ENCODE data around the gene PRKCQ.

Gene PRKCQ

DNA sequence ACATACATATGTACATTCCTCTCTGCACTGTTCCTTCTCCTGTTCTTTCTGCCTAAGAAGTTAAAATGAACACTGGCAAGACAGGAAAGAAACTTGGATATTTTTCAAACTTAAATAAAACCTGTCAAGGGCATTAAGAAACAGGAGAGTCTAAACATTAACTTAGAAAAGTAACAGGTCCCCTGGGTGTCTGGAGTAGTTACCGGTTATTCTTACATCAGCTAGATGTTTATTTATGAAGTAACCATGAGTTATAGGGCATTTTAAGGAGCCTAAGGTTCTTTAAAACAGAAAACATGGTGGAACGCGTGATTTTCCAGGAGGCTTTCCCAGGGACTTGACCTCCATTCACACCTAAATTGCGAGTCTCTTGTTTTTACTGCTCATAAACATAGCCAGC is 148.2 kb downstream of the PRKCQ start:
- Histone ChIP-seq H3K4me1 (peaks cover 0 to 15% (median 12%) of the 10 kb centered on the region in 10 experiments; a peak in 16 of 20 replicates), H4K20me1 (no peaks in the 10 kb centered on the region), H3K27me3 (no peaks in the 10 kb centered on the region)

DNA sequence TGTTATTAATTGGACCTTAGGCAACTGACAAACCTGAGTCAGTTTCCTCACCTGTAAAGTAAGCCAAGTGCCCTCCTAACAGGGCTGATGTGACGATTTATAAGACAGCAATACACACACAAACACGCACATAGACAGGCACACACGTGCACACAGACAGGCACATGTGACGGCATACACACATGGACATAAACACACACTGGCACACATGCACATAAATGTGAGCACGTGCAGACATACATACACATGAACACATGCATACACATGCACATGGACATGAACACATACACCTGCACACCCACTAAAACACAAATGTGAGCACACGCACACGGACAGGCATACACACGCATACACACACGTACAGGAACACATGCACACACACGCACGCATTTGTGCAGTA is 148.9 kb downstream of the PRKCQ start:
- no peaks in the 10 kb centered on the region for H3K27me3 ChIP-seq
- H3K27ac ChIP-seq, result no peak overlapping the region
- H3K9me3 ChIP-seq (replicated peaks in 1 of 11), result no peaks in the 10 kb centered on the region
- H3K4me3 ChIP-seq, result no peak overlapping the region
- no peak overlapping the region for H3K9ac ChIP-seq
- no peak overlapping the region for H3K4me2 ChIP-seq
- peaks cover 0 to 24% (median 11%) of the 10 kb centered on the region in 11 experiments; a peak in 10 of 22 replicates for H3K36me3 ChIP-seq
- H4K20me1 ChIP-seq, result no peaks in the 10 kb centered on the region
- no peak for TF ChIP-seq Cebpa-rat (IDR thresholded peaks at IDR 0.05)
- peaks cover 0 to 15% (median 12%) of the 10 kb centered on the region in 10 experiments; a peak in 16 of 20 replicates for H3K4me1 ChIP-seq

More for the DNA sequence above, 148.2 kb downstream of the PRKCQ start:
- Histone ChIP-seq H3K4me2 (peak overlapping the region in 7 of 11 experiments; percentile 22 to 71 (median 52); a peak in 12 of 22 replicates), H3K9ac (no peak overlapping the region), H3K27ac (peak overlapping the region in 4 of 11 experiments; percentile 5 to 53 (median 22); a peak in 6 of 22 replicates), H3K4me3 (no peak overlapping the region), H3K36me3 (peaks cover 0 to 26% (median 11%) of the 10 kb centered on the region in 11 experiments; a peak in 10 of 22 replicates), H3K9me3 (replicated peaks in 1 of 11) (no peaks in the 10 kb centered on the region)
- TF ChIP-seq Cebpa-rat (IDR thresholded peaks at IDR 0.05), result no peak

DNA sequence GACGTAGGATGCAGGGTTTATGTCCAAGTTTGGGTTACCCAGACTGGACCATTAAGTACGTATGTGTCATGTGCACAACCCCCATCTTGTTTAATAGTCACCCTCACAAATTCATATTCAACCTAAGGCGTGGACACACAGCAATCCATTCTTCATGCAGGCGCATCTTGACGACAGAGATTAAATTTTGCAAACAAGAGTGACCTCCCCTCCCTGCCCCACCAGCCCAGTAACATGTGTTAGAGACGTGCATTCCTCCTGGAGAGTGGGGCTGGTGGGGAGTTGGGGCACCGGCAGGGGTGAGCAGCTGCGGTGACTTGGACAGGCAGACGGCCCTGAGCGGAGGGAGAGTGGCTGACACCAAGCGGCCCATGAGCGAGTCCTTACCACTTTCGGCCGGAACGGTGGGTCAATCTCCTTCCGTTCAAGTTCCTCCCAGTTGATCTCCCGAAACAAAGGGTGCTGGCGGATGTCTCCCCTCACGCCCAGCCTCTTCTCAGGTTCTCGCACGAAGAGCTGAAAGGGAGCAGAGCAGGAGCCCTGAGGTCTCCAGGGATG is 149.6 kb downstream of the PRKCQ start:
- H3K4me2 ChIP-seq, result no peak overlapping the region
- TF ChIP-seq Cebpa-rat (IDR thresholded peaks at IDR 0.05), result no peak
- no peak overlapping the region for H3K27ac ChIP-seq
- H3K36me3 ChIP-seq, result peaks cover 0 to 24% (median 11%) of the 10 kb centered on the region in 11 experiments; a peak in 10 of 22 replicates
- no peaks in the 10 kb centered on the region for H3K9me3 ChIP-seq (replicated peaks in 1 of 11)
- peaks cover 0 to 15% (median 12%) of the 10 kb centered on the region in 10 experiments; a peak in 16 of 20 replicates for H3K4me1 ChIP-seq
- no peak overlapping the region for H3K4me3 ChIP-seq
- no peaks in the 10 kb centered on the region for H4K20me1 ChIP-seq
- H3K27me3 ChIP-seq, result no peaks in the 10 kb centered on the region
- no peak overlapping the region for H3K9ac ChIP-seq

DNA sequence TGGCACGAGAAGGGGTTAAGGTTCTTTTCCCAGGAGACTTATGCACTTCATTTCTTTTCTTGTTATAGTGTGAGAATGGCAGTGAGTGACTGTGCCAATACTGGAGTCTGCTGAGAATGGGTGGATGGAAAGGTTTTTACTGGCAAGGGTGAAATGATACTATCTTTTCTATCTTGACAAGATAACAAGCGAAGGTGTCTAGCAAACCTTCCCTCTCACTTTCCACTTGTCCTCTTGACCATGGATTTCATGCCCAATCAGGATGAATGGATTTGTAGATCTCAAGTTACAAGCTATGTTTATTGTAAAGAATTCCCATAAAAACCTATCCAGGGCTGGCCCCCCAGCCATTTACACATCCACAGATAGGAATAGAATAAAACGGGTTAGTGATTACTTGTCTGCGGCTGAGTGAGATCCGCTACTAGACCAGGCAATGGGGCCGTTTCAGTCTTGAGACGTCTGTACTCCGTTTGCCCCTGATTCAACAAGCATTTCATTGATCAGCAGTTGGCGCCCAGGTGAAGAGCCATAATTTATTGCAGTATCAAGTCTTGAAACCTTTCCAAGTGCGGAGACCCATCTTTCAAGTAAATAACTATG is 152.6 kb downstream of the PRKCQ start:
- Histone ChIP-seq H3K9ac (no peak overlapping the region), H3K27me3 (no peaks in the 10 kb centered on the region), H3K36me3 (peaks cover 0 to 24% (median 11%) of the 10 kb centered on the region in 11 experiments; a peak in 10 of 22 replicates), H3K4me2 (no peak overlapping the region), H3K27ac (no peak overlapping the region), H4K20me1 (no peaks in the 10 kb centered on the region), H3K9me3 (replicated peaks in 1 of 11) (no peaks in the 10 kb centered on the region), H3K4me3 (no peak overlapping the region), H3K4me1 (peaks cover 0 to 11% (median 8%) of the 10 kb centered on the region in 10 experiments; a peak in 16 of 20 replicates)
- TF ChIP-seq Cebpa-rat (IDR thresholded peaks at IDR 0.05), result no peak

DNA sequence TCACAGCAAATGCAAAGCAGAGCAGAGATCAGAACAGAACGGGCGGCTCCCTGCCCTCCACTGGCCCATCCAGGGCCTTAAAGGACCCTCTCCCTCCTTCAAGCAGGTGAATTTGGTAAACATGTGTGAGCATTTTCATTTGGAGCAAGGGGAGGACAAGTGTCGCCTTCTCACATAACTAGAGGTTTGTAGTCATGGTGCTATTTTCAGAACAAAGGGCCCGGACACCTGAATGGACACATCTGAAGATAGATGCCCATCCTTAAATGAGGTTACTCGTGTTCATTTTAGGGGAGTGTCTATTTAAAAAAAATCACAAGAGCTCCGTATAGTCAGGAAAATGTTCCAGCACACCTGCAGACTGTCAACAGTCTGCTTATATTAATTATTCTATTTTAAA is 153.8 kb downstream of the PRKCQ start:
- no peak overlapping the region for H3K4me3 ChIP-seq
- H3K27me3 ChIP-seq, result no peaks in the 10 kb centered on the region
- H3K4me2 ChIP-seq, result no peak overlapping the region
- peaks cover 0 to 24% (median 11%) of the 10 kb centered on the region in 11 experiments; a peak in 10 of 22 replicates for H3K36me3 ChIP-seq
- H3K4me1 ChIP-seq, result no peaks in the 10 kb centered on the region
- H3K9ac ChIP-seq, result no peak overlapping the region
- no peaks in the 10 kb centered on the region for H4K20me1 ChIP-seq
- H3K9me3 ChIP-seq (replicated peaks in 1 of 11), result no peaks in the 10 kb centered on the region
- no peak overlapping the region for H3K27ac ChIP-seq
- TF ChIP-seq Cebpa-rat (IDR thresholded peaks at IDR 0.05), result no peak

DNA sequence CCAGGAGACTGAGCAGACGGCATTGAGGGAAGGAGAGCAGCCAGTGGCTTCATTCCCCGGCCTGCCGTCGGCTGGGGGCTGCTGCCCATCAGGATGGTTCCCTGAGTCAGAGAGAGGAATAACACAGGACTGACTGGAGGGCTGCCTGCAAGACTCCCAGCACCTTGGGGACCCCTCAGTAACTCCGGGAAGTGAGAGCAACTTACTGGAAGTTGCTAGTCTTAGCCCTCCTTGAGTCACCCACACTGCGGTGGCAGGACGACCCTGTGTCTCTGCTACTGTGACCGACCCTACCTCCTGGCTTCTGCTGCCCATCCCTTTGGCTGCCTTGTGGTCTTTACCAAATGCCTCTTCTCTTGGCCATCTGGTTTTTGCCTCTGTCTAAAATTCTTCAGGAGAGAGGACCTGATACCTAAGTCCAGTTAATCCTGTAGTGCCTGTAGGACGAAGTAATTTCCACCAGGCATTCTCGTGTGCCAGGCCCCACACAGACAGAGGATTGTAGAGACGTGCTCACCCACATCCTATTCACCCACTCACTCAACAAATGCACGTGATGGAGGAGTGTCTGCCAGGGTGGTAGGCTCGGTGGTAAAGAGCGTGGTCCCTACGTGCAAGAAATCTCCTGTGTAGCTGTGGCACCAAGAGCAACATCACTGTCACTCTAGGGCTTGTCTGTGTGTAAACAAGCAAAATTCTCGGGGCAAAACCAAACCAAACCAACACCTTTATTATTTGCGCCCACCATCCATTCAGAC is 156.5 kb downstream of the PRKCQ start:
- Histone ChIP-seq H3K9me3 (replicated peaks in 1 of 11) (no peaks in the 10 kb centered on the region), H3K9ac (no peak overlapping the region), H3K36me3 (peaks cover 0 to 14% (median 5%) of the 10 kb centered on the region in 11 experiments; a peak in 9 of 22 replicates), H3K27me3 (no peaks in the 10 kb centered on the region), H3K27ac (no peak overlapping the region), H4K20me1 (no peaks in the 10 kb centered on the region), H3K4me1 (no peaks in the 10 kb centered on the region), H3K4me2 (no peak overlapping the region), H3K4me3 (no peak overlapping the region)
- no peak for TF ChIP-seq Cebpa-rat (IDR thresholded peaks at IDR 0.05)

DNA sequence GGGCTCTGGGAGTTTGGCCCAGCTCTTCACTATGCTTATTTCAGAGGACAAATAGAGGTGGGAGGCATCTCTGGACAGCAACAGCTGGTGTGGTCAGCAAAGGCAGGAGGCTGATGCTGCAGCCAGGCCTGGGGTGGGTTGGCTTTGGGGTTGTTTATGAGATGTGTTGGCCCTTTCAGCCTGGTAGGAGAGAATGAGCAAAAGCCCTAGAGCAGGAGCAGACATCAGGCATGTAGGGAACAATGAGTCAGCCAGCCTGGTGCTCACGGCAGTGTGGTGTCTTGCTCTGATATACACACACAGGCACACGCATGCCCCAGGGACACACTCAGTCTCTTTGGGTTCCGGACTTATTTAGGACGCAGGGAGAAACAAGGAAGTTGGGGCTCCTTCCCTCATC is 157.1 kb downstream of the PRKCQ start:
- H3K4me1 ChIP-seq, result no peaks in the 10 kb centered on the region
- H3K9me3 ChIP-seq (replicated peaks in 1 of 11), result no peaks in the 10 kb centered on the region
- no peak overlapping the region for H3K4me2 ChIP-seq
- H3K36me3 ChIP-seq, result peaks cover 0 to 10% (median 3%) of the 10 kb centered on the region in 11 experiments; a peak in 9 of 22 replicates
- TF ChIP-seq Cebpa-rat (IDR thresholded peaks at IDR 0.05), result no peak
- H4K20me1 ChIP-seq, result no peaks in the 10 kb centered on the region
- H3K27ac ChIP-seq, result no peak overlapping the region
- H3K27me3 ChIP-seq, result no peaks in the 10 kb centered on the region
- no peak overlapping the region for H3K9ac ChIP-seq
- H3K4me3 ChIP-seq, result no peak overlapping the region

DNA sequence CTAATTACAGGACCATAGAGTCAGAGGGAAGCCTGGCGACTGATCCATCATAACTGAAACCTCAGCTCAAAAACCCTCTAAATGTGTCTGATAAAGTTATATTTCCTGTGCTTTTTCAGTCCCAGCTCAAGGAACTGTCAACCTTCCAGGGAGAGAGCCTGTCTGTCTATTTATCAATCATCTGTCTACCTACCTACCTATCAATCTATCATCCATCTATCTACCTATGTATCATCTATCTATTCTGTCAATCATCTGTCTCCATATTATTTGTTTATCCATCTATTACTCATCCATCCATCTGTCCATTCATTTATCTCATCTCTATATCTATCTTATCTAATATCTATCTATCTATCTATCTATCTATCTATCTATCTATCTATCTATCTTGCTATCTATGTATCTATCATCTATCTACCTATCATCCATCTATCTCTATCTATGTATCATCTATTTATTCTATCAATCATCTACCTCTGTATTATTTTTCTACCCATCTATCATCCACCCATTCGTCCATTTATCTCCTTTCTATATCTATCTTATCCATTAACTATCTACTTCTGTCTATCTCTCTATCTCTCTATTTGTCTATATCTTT is 161.4 kb downstream of the PRKCQ start:
- no peak for TF ChIP-seq Cebpa-rat (IDR thresholded peaks at IDR 0.05)
- no peak overlapping the region for H3K4me3 ChIP-seq
- H3K27ac ChIP-seq, result no peak overlapping the region
- H3K4me1 ChIP-seq, result no peaks in the 10 kb centered on the region
- no peak overlapping the region for H3K9ac ChIP-seq
- no peaks in the 10 kb centered on the region for H3K9me3 ChIP-seq (replicated peaks in 1 of 11)
- H4K20me1 ChIP-seq, result no peaks in the 10 kb centered on the region
- H3K4me2 ChIP-seq, result no peak overlapping the region
- no peaks in the 10 kb centered on the region for H3K36me3 ChIP-seq
- H3K27me3 ChIP-seq, result no peaks in the 10 kb centered on the region

DNA sequence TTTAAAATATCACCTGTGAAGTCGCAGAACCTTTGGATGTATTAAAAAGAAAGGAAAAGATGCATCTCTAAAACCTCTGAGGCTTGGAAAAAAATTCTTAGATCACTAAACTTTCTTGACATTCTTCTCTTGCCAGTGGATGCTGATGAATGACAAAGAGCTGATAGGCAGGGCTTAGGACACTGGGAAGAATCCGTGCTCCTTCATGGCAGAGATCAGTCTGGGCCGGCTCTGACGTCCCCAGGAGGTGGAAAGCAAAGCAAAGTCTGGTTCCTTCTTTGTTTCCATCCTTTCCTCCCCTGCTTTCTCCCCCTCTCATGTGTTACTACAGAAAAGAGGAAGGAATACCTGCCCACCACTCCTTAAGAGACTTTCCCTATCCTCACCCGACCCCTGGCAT is 161.9 kb downstream of the PRKCQ start:
- no peak overlapping the region for H3K4me2 ChIP-seq
- no peaks in the 10 kb centered on the region for H4K20me1 ChIP-seq

More for the DNA sequence above, 161.9 kb downstream of the PRKCQ start:
- no peak overlapping the region for H3K9ac ChIP-seq
- no peak overlapping the region for H3K4me3 ChIP-seq
- H3K9me3 ChIP-seq (replicated peaks in 1 of 11), result no peaks in the 10 kb centered on the region
- TF ChIP-seq Cebpa-rat (IDR thresholded peaks at IDR 0.05), result no peak
- no peaks in the 10 kb centered on the region for H3K36me3 ChIP-seq
- H3K27me3 ChIP-seq, result no peaks in the 10 kb centered on the region
- H3K4me1 ChIP-seq, result no peaks in the 10 kb centered on the region
- no peak overlapping the region for H3K27ac ChIP-seq

All from BLaER1 treated with 17β-estradiol and CSF1 and Interleukin-3, amounts not matched to agents 10 nM and 100 nM (cell line).